ENCODE data around the gene SDF4. TPM values are rescaled to one million over a fixed set of nuclear protein-coding genes. Genes with fewer than 3 reads are reported as not detected.

The SDF4 gene
- total and polyA plus RNA-seq, 2 experiments from 2014 or later, result 45.0 to 62.6 TPM

DNA sequence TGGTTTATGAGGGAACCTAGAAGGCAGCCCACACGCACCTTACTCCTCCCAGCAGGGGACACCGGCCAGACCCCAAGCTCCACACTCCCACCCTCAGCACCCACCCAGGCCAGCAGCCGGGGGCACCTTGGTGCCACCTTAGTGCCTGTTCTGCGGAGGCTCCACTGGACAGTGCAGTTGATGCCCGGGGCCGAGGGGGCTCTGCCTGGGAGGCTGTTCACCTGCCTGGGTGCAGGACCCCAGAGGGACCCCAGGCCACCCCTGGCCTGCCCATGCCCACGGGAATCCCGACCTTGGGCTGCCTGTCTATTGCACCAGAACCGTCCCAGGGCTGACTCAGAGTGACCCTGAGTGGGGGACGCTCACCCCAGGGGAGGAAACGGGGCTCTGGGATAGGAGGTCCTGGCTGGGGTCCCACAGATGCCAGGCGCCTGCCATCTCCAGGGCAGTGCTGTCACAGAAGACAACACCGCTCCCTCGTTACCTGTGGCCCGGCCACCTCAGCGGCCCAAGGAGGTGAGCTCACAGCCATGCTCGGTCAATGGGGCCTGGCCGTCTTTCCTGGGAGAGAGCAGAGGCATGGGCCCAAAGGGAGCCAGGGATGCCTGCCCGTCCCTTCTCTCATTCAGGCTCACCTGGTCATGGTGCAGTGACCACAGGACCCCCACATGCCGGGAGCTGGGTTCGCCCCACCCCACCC is 49.1 kb upstream of the SDF4 start:
- no peaks in the 10 kb centered on the region for H4K20me1 ChIP-seq (replicated peaks; ENCODE audit: insufficient read depth)
- Mint-ChIP-seq H3K9me3 (peaks cover 3% of the 10 kb centered on the region; the same call in 1 of the 3 replicates), H3K4me3 (no peak overlapping the region), H3K27me3 (ENCODE audit: insufficient read depth, low read depth, poor library complexity) (peaks cover 11% of the 10 kb centered on the region), H3K36me3 (ENCODE audit: low read depth) (no peaks in the 10 kb centered on the region), H3K4me1 (no peaks in the 10 kb centered on the region; the same call in 2 of the 3 replicates), H3K27ac (no peak overlapping the region)
- no peaks in the 10 kb centered on the region for H3K79me2 ChIP-seq (replicated peaks; ENCODE audit: insufficient read depth)
- no peak overlapping the region for H3K4me2 ChIP-seq
- H3K27ac ChIP-seq (ENCODE audit: low read depth), result no peak overlapping the region
- H3K9me2 ChIP-seq (ENCODE audit: insufficient read depth), result no peaks in the 10 kb centered on the region
- no peaks in the 10 kb centered on the region for H3K27me3 ChIP-seq (ENCODE audit: insufficient read depth)
- no peak overlapping the region for H3K4me3 ChIP-seq
- TF ChIP-seq JUNB (IDR thresholded peaks at IDR 0.05; ENCODE audit: unreplicated experiment) (no peak), ZNF462 (CRISPR knock-in tag; IDR thresholded peaks at IDR 0.05) (no peak), EZH2phosphoT487 (IDR thresholded peaks at IDR 0.05; ENCODE audit: unreplicated experiment) (no peak), STAT1 (IDR thresholded peaks at IDR 0.05; ENCODE audit: unreplicated experiment) (no peak), CTCF (conservative IDR thresholded peaks at IDR 0.05; ENCODE audit: low read depth in 2 of 2) (no peak), POLR2AphosphoS5 (IDR thresholded peaks at IDR 0.05; ENCODE audit: low read depth) (no peak), ZNF114 (CRISPR knock-in tag; IDR thresholded peaks at IDR 0.05) (no peak), EZH2 (IDR thresholded peaks at IDR 0.05; ENCODE audit: low read depth, unreplicated experiment) (no peak), NANOG (IDR thresholded peaks at IDR 0.05; ENCODE audit: borderline replicate concordance) (no peak), ZNF331 (CRISPR knock-in tag; IDR thresholded peaks at IDR 0.05; ENCODE audit: low read depth) (no peak), CREB1 (CRISPR knock-in tag; IDR thresholded peaks at IDR 0.05; ENCODE audit: low read depth) (no peak)
- TF ChIP-seq, protein P1, sequence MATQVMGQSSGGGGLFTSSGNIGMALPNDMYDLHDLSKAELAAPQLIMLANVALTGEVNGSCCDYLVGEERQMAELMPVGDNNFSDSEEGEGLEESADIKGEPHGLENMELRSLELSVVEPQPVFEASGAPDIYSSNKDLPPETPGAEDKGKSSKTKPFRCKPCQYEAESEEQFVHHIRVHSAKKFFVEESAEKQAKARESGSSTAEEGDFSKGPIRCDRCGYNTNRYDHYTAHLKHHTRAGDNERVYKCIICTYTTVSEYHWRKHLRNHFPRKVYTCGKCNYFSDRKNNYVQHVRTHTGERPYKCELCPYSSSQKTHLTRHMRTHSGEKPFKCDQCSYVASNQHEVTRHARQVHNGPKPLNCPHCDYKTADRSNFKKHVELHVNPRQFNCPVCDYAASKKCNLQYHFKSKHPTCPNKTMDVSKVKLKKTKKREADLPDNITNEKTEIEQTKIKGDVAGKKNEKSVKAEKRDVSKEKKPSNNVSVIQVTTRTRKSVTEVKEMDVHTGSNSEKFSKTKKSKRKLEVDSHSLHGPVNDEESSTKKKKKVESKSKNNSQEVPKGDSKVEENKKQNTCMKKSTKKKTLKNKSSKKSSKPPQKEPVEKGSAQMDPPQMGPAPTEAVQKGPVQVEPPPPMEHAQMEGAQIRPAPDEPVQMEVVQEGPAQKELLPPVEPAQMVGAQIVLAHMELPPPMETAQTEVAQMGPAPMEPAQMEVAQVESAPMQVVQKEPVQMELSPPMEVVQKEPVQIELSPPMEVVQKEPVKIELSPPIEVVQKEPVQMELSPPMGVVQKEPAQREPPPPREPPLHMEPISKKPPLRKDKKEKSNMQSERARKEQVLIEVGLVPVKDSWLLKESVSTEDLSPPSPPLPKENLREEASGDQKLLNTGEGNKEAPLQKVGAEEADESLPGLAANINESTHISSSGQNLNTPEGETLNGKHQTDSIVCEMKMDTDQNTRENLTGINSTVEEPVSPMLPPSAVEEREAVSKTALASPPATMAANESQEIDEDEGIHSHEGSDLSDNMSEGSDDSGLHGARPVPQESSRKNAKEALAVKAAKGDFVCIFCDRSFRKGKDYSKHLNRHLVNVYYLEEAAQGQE (IDR thresholded peaks at IDR 0.05; ENCODE audit: unreplicated experiment), result no peak
- H3F3A ChIP-seq (replicated peaks; ENCODE audit: low read depth), result no peaks in the 10 kb centered on the region
- ATAC-seq (no peak), DNase-seq (ENCODE audit: low spot score) (no peak)
- H3K4me1 ChIP-seq (ENCODE audit: insufficient read depth), result no peaks in the 10 kb centered on the region
- no peak overlapping the region for H2AFZ ChIP-seq
- no peaks in the 10 kb centered on the region for H3K36me3 ChIP-seq (ENCODE audit: insufficient read depth)
